Stimulated activated CD4-positive, alpha-beta T cell treated with anti-CD3 and anti-CD28 coated beads, Interleukin-15, amount 100 ng/mL, for 1 hour (primary cell): ENCODE data around the gene SGPL1.

ENCODE experiments used
- DNase-seq, 2 donors: peaks; one replicate each; pipeline ENCODE4 v3.0.0-alpha.2; 2020; ENCODE audit warnings: low read depth in 1 of 2, low spot score in 1 of 2

SGPL1 gene

GRCh38 chr10:70807556-70807955 is 8.2 kb upstream of the SGPL1 start:
- DNase-seq: no peak

GRCh38 chr10:70809011-70809611 is 6.6 kb upstream of the SGPL1 start:
- no peak for DNase-seq

GRCh38 chr10:70809726-70810125 is 6.0 kb upstream of the SGPL1 start:
- DNase-seq: no peak

GRCh38 chr10:70810967-70811366 is 4.8 kb upstream of the SGPL1 start:
- no peak for DNase-seq

- no peak for DNase-seq
Measured at GRCh38 chr10:70811881-70812280, 3.9 kb upstream of the SGPL1 start.

GRCh38 chr10:70812814-70813213 is 2.9 kb upstream of the SGPL1 start:
- no peak for DNase-seq

GRCh38 chr10:70814126-70814525 is 1.6 kb upstream of the SGPL1 start:
- DNase-seq: no peak

GRCh38 chr10:70816220-70816894 is 609 bp downstream of the SGPL1 start:
- peak; percentile 7 to 28 for DNase-seq

GRCh38 chr10:70820976-70821750 is 5.4 kb downstream of the SGPL1 start:
- no peak for DNase-seq

- no peak for DNase-seq
Measured at GRCh38 chr10:70822076-70822820, 6.5 kb downstream of the SGPL1 start.

GRCh38 chr10:70827086-70827757 is 11.5 kb downstream of the SGPL1 start:
- DNase-seq: no peak

GRCh38 chr10:70828923-70829322 is 13.2 kb downstream of the SGPL1 start:
- no peak for DNase-seq

GRCh38 chr10:70829543-70829942 is 13.8 kb downstream of the SGPL1 start:
- DNase-seq: no peak

- DNase-seq: no peak
Measured at GRCh38 chr10:70830164-70830563, 14.4 kb downstream of the SGPL1 start.

- no peak for DNase-seq
Measured at GRCh38 chr10:70832221-70832620, 16.5 kb downstream of the SGPL1 start.

- DNase-seq: no peak
Measured at GRCh38 chr10:70832852-70833528, 17.2 kb downstream of the SGPL1 start.

- no peak for DNase-seq
Measured at GRCh38 chr10:70833601-70834000, 17.9 kb downstream of the SGPL1 start.

GRCh38 chr10:70834021-70834420 is 18.3 kb downstream of the SGPL1 start:
- DNase-seq: no peak

- no peak for DNase-seq
Measured at GRCh38 chr10:70834441-70835151, 18.8 kb downstream of the SGPL1 start.

- no peak for DNase-seq
Measured at GRCh38 chr10:70836319-70836718, 20.6 kb downstream of the SGPL1 start.
